ENCODE measurements around the gene CCDC106.
A peak's percentile ranks its signal among the peaks of the same experiment; 100 is the strongest.

CCDC106 gene

GRCh38 chr19:55623561-55623960 lies 24.5 kb upstream of the CCDC106 start:
- peaks cover 5% of the 10 kb centered on the region for H3K4me1 ChIP-seq (ENCODE audit: control insufficient read depth, insufficient read depth, low read length)
- ChIA-PET CTCF (interaction anchor here (0.9 to 5.3 kb wide), 10 partner anchors 8 to 156 kb away, joined by 3 to 30 read pairs (median 6); partner anchors contain the start of gene ZNF865), POLR2A (interaction anchor here (1.0 to 9.1 kb wide), 3 partner anchors 18 to 216 kb away, joined by 5 to 75 read pairs (median 6); partner anchors contain the start of genes FIZ1, UBE2S and ZNF865)
- H3K27ac ChIP-seq (ENCODE audit: extremely low read depth, low read depth, low read length): no peak overlapping the region
- H3K4me3 ChIP-seq (ENCODE audit: low read depth, low read length): peak overlapping the region; percentile 33
- H3K9me3 ChIP-seq (ENCODE audit: control insufficient read depth, insufficient read depth, low read depth, low read length): no peaks in the 10 kb centered on the region
- peaks cover 0 to 5% of the 10 kb centered on the region in 2 experiments; a peak in 1 of 3 replicates for H3K36me3 ChIP-seq (ENCODE audit: control insufficient read depth in 2 of 2, insufficient read depth in 1 of 2, low read length in 2 of 2)
- TF ChIP-seq PATZ1 (tag by site-specific recombination; IDR thresholded peaks at IDR 0.05) (no peak), MZF1 (tag by site-specific recombination; IDR thresholded peaks at IDR 0.05; ENCODE audit: borderline replicate concordance) (no peak), ZSCAN16 (tag by site-specific recombination; IDR thresholded peaks at IDR 0.05) (no peak), ZNF585B (tag by site-specific recombination; IDR thresholded peaks at IDR 0.05) (no peak), ZNF660 (tag by site-specific recombination; IDR thresholded peaks at IDR 0.05) (no peak), ZNF76 (tag by site-specific recombination; IDR thresholded peaks at IDR 0.05; ENCODE audit: borderline replicate concordance, low read depth) (no peak), GLIS1 (tag by site-specific recombination; IDR thresholded peaks at IDR 0.05) (no peak), ZNF791 (tag by site-specific recombination; IDR thresholded peaks at IDR 0.05) (no peak), ZNF155 (tag by site-specific recombination; IDR thresholded peaks at IDR 0.05) (no peak), ZNF596 (tag by site-specific recombination; IDR thresholded peaks at IDR 0.05) (no peak), WT1 (tag by site-specific recombination; IDR thresholded peaks at IDR 0.05) (no peak), BCL11B (tag by site-specific recombination; IDR thresholded peaks at IDR 0.05; ENCODE audit: low read depth) (no peak), ZBTB49 (tag by site-specific recombination; IDR thresholded peaks at IDR 0.05; ENCODE audit: low read depth) (no peak), GLI4 (tag by site-specific recombination; IDR thresholded peaks at IDR 0.05) (no peak), ZNF366 (tag by site-specific recombination; conservative IDR thresholded peaks at IDR 0.05) (no peak), PRDM1 (tag by site-specific recombination; IDR thresholded peaks at IDR 0.05) (no peak), ZNF112 (tag by site-specific recombination; IDR thresholded peaks at IDR 0.05) (no peak), ZNF747 (tag by site-specific recombination; IDR thresholded peaks at IDR 0.05) (no peak), SETDB1 (IDR thresholded peaks at IDR 0.05; ENCODE audit: insufficient read length, low read length) (no peak), ZNF324 (tag by site-specific recombination; IDR thresholded peaks at IDR 0.05) (no peak)

- ChIA-PET CTCF (interaction anchor here (0.5 to 5.3 kb wide), 21 partner anchors 9 to 747 kb away, joined by 3 to 30 read pairs (median 4); partner anchors contain the start of gene ZNF865), POLR2A (interaction anchor here (0.6 to 9.1 kb wide), 40 partner anchors 8 to 1161 kb away, joined by 3 to 75 read pairs (median 4); partner anchors contain the start of genes CCDC106, DNAAF3, FIZ1 and ISOC2)
- Histone ChIP-seq H3K9me3 (ENCODE audit: control insufficient read depth, insufficient read depth, low read depth, low read length) (no peaks in the 10 kb centered on the region), H3K27ac (ENCODE audit: extremely low read depth, low read depth, low read length) (peak within 1 kb of the TSS; percentile 87), H3K4me3 (ENCODE audit: low read depth, low read length) (peak within 1 kb of the TSS; percentile 88), H3K4me1 (ENCODE audit: control insufficient read depth, insufficient read depth, low read length) (peaks cover 5% of the 10 kb centered on the region), H3K36me3 (ENCODE audit: control insufficient read depth in 2 of 2, insufficient read depth in 1 of 2, low read length in 2 of 2) (peaks cover 0 to 5% of the 10 kb centered on the region in 2 experiments; a peak in 1 of 3 replicates)
- TF ChIP-seq ZNF18 (tag by site-specific recombination; IDR thresholded peaks at IDR 0.05) (no peak), ZNF785 (tag by site-specific recombination; IDR thresholded peaks at IDR 0.05) (no peak), ZNF239 (tag by site-specific recombination; IDR thresholded peaks at IDR 0.05) (no peak), ZNF398 (tag by site-specific recombination; IDR thresholded peaks at IDR 0.05) (peak; percentile 21; the same call in 1 of the 2 replicates), ZFP69B (tag by site-specific recombination; IDR thresholded peaks at IDR 0.05) (0 out of 2 replicates have a peak, but pooled peaks have one; percentile 15)
These were observed 23.7 kb upstream of the CCDC106 start, which contains the start of gene ZNF784 for GRCh38 chr19:55624109-55625003. Gene ZNF784, minus strand, starts transcription at chr19:55624566. Its CDS starts 5 bp downstream, at chr19:55624561.
